GM21390 (cell line): ENCODE measurements around the gene PCMT1.
A peak's percentile ranks its signal among the peaks of the same experiment; 100 is the strongest.
"Not testable (repeated sequence)": the region's sequence is repeated elsewhere in the genome, so short reads cannot be mapped to it uniquely, and the experiment has no call there.

Experiments used
- ATAC-seq: cut with Tn5 transposase; IDR thresholded peaks from one replicate; pipeline ENCODE4 v1.9.1; 2021; ENCODE audit not compliant: unreplicated experiment

Gene PCMT1

GRCh38 chr6:149749082-149749593 is 403 bp upstream of the PCMT1 start:
- peak; percentile 2 for ATAC-seq

- peak; percentile 37 for ATAC-seq
Observed at GRCh38 chr6:149750136-149750609, 632 bp downstream of the PCMT1 start.

- no peak for ATAC-seq
Observed at GRCh38 chr6:149751239-149751638, 1.7 kb downstream of the PCMT1 start.

GRCh38 chr6:149751920-149752319 is 2.4 kb downstream of the PCMT1 start:
- not testable (repeated sequence) for ATAC-seq

GRCh38 chr6:149752600-149753373 is 3.2 kb downstream of the PCMT1 start:
- no peak for ATAC-seq

GRCh38 chr6:149753374-149753637 is 3.8 kb downstream of the PCMT1 start:
- not testable (repeated sequence) for ATAC-seq

GRCh38 chr6:149754548-149754947 is 5.0 kb downstream of the PCMT1 start:
- no peak for ATAC-seq

GRCh38 chr6:149755300-149756260 is 6.0 kb downstream of the PCMT1 start:
- ATAC-seq, result peak; percentile 79

GRCh38 chr6:149756261-149756636 is 6.7 kb downstream of the PCMT1 start:
- no peak for ATAC-seq

- peak; percentile 95 for ATAC-seq
Observed at GRCh38 chr6:149761438-149761837, 11.9 kb downstream of the PCMT1 start.

GRCh38 chr6:149763866-149764265 is 14.3 kb downstream of the PCMT1 start:
- no peak for ATAC-seq

- ATAC-seq, result no peak
Observed at GRCh38 chr6:149766156-149766769, 16.7 kb downstream of the PCMT1 start.

GRCh38 chr6:149769676-149770075 is 20.1 kb downstream of the PCMT1 start:
- ATAC-seq, result no peak

- ATAC-seq, result no peak
Observed at GRCh38 chr6:149771185-149771584, 21.6 kb downstream of the PCMT1 start.

GRCh38 chr6:149771925-149772324 is 22.4 kb downstream of the PCMT1 start:
- no peak for ATAC-seq

GRCh38 chr6:149777624-149778023 is 28.1 kb downstream of the PCMT1 start:
- no peak for ATAC-seq

GRCh38 chr6:149779644-149779963 is 30.1 kb downstream of the PCMT1 start:
- ATAC-seq, result no peak

GRCh38 chr6:149781715-149782114 is 32.2 kb downstream of the PCMT1 start:
- ATAC-seq, result no peak

- no peak for ATAC-seq
Observed at GRCh38 chr6:149782337-149782736, 32.8 kb downstream of the PCMT1 start.

GRCh38 chr6:149783551-149783950 is 34.0 kb downstream of the PCMT1 start:
- no peak for ATAC-seq

- ATAC-seq, result no peak
Observed at GRCh38 chr6:149806127-149806526, 56.6 kb downstream of the PCMT1 start.

- no peak for ATAC-seq
Observed at GRCh38 chr6:149809798-149810197, 60.3 kb downstream of the PCMT1 start.
